ENCODE measurements around the gene ATP8A2.

ATP8A2 gene

GRCh38 chr13:25844559-25845434 lies 473.0 kb downstream of the ATP8A2 start:
- Histone ChIP-seq H3K4me3 (ENCODE audit: insufficient read length, low read depth) (no peak overlapping the region), H3K9me3 (ENCODE audit: insufficient read depth, low read length) (no peaks in the 10 kb centered on the region), H3K4me1 (ENCODE audit: insufficient read depth, insufficient read length) (no peaks in the 10 kb centered on the region), H3K9ac (ENCODE audit: insufficient read length, low read depth) (no peak overlapping the region), H3K36me3 (ENCODE audit: insufficient read depth, insufficient read length, low read length) (no peaks in the 10 kb centered on the region), H3K27me3 (ENCODE audit: insufficient read depth, insufficient read length) (no peaks in the 10 kb centered on the region)
- TF ChIP-seq YY1 (IDR thresholded peaks at IDR 0.05; ENCODE audit: insufficient read depth, insufficient read length) (no peak), ZNF274 (IDR thresholded peaks at IDR 0.05; ENCODE audit: low read depth, low read length) (no peak), SUZ12 (IDR thresholded peaks at IDR 0.05; ENCODE audit: extremely low read depth, insufficient read depth, insufficient read length) (no peak)
- no peak for DNase-seq (ENCODE audit: low read depth, low spot score)

GRCh38 chr13:25846222-25846984 lies 474.6 kb downstream of the ATP8A2 start:
- H3K4me1 ChIP-seq (ENCODE audit: insufficient read depth, insufficient read length) = no peaks in the 10 kb centered on the region
- DNase-seq (ENCODE audit: low read depth, low spot score) = no peak
- no peak for TF ChIP-seq SUZ12 (IDR thresholded peaks at IDR 0.05; ENCODE audit: extremely low read depth, insufficient read depth, insufficient read length)
- no peak for TF ChIP-seq ZNF274 (IDR thresholded peaks at IDR 0.05; ENCODE audit: low read depth, low read length)
- TF ChIP-seq YY1 (IDR thresholded peaks at IDR 0.05; ENCODE audit: insufficient read depth, insufficient read length) = no peak
- H3K36me3 ChIP-seq (ENCODE audit: insufficient read depth, insufficient read length, low read length) = no peaks in the 10 kb centered on the region
- no peak overlapping the region for H3K9ac ChIP-seq (ENCODE audit: insufficient read length, low read depth)
- no peaks in the 10 kb centered on the region for H3K9me3 ChIP-seq (ENCODE audit: insufficient read depth, low read length)
- no peaks in the 10 kb centered on the region for H3K27me3 ChIP-seq (ENCODE audit: insufficient read depth, insufficient read length)
- no peak overlapping the region for H3K4me3 ChIP-seq (ENCODE audit: insufficient read length, low read depth)

GRCh38 chr13:25847145-25847544 lies 475.4 kb downstream of the ATP8A2 start:
- Histone ChIP-seq H3K9me3 (ENCODE audit: insufficient read depth, low read length) (no peaks in the 10 kb centered on the region), H3K4me1 (ENCODE audit: insufficient read depth, insufficient read length) (no peaks in the 10 kb centered on the region), H3K4me3 (ENCODE audit: insufficient read length, low read depth) (no peak overlapping the region), H3K36me3 (ENCODE audit: insufficient read depth, insufficient read length, low read length) (no peaks in the 10 kb centered on the region), H3K27me3 (ENCODE audit: insufficient read depth, insufficient read length) (no peaks in the 10 kb centered on the region), H3K9ac (ENCODE audit: insufficient read length, low read depth) (no peak overlapping the region)
- TF ChIP-seq ZNF274 (IDR thresholded peaks at IDR 0.05; ENCODE audit: low read depth, low read length) = no peak
- no peak for TF ChIP-seq SUZ12 (IDR thresholded peaks at IDR 0.05; ENCODE audit: extremely low read depth, insufficient read depth, insufficient read length)
- DNase-seq (ENCODE audit: low read depth, low spot score) = no peak

GRCh38 chr13:25847635-25848626 lies 476.2 kb downstream of the ATP8A2 start:
- DNase-seq (ENCODE audit: low read depth, low spot score) = no peak
- no peaks in the 10 kb centered on the region for H3K9me3 ChIP-seq (ENCODE audit: insufficient read depth, low read length)
- no peaks in the 10 kb centered on the region for H3K27me3 ChIP-seq (ENCODE audit: insufficient read depth, insufficient read length)
- H3K36me3 ChIP-seq (ENCODE audit: insufficient read depth, insufficient read length, low read length) = no peaks in the 10 kb centered on the region
- no peaks in the 10 kb centered on the region for H3K4me1 ChIP-seq (ENCODE audit: insufficient read depth, insufficient read length)
- H3K9ac ChIP-seq (ENCODE audit: insufficient read length, low read depth) = no peak overlapping the region
- TF ChIP-seq SUZ12 (IDR thresholded peaks at IDR 0.05; ENCODE audit: extremely low read depth, insufficient read depth, insufficient read length) = no peak
- no peak overlapping the region for H3K4me3 ChIP-seq (ENCODE audit: insufficient read length, low read depth)

GRCh38 chr13:25848812-25849745 lies 477.3 kb downstream of the ATP8A2 start:
- Histone ChIP-seq H3K9me3 (ENCODE audit: insufficient read depth, low read length) (no peaks in the 10 kb centered on the region), H3K4me1 (ENCODE audit: insufficient read depth, insufficient read length) (no peaks in the 10 kb centered on the region), H3K27me3 (ENCODE audit: insufficient read depth, insufficient read length) (no peaks in the 10 kb centered on the region), H3K36me3 (ENCODE audit: insufficient read depth, insufficient read length, low read length) (no peaks in the 10 kb centered on the region), H3K9ac (ENCODE audit: insufficient read length, low read depth) (no peak overlapping the region), H3K4me3 (ENCODE audit: insufficient read length, low read depth) (no peak overlapping the region)
- no peak for TF ChIP-seq YY1 (IDR thresholded peaks at IDR 0.05; ENCODE audit: insufficient read depth, insufficient read length)
- TF ChIP-seq ZNF274 (IDR thresholded peaks at IDR 0.05; ENCODE audit: low read depth, low read length) = no peak
- TF ChIP-seq SUZ12 (IDR thresholded peaks at IDR 0.05; ENCODE audit: extremely low read depth, insufficient read depth, insufficient read length) = no peak
- no peak for DNase-seq (ENCODE audit: low read depth, low spot score)

GRCh38 chr13:25857830-25858229 lies 486.1 kb downstream of the ATP8A2 start:
- Histone ChIP-seq H3K36me3 (ENCODE audit: insufficient read depth, insufficient read length, low read length) (no peaks in the 10 kb centered on the region), H3K9me3 (ENCODE audit: insufficient read depth, low read length) (no peaks in the 10 kb centered on the region), H3K27me3 (ENCODE audit: insufficient read depth, insufficient read length) (no peaks in the 10 kb centered on the region), H3K4me3 (ENCODE audit: insufficient read length, low read depth) (no peak overlapping the region), H3K9ac (ENCODE audit: insufficient read length, low read depth) (no peak overlapping the region), H3K4me1 (ENCODE audit: insufficient read depth, insufficient read length) (no peaks in the 10 kb centered on the region)
- no peak for DNase-seq (ENCODE audit: low read depth, low spot score)
- TF ChIP-seq YY1 (IDR thresholded peaks at IDR 0.05; ENCODE audit: insufficient read depth, insufficient read length) (no peak), SUZ12 (IDR thresholded peaks at IDR 0.05; ENCODE audit: extremely low read depth, insufficient read depth, insufficient read length) (no peak), ZNF274 (IDR thresholded peaks at IDR 0.05; ENCODE audit: low read depth, low read length) (no peak)

Data from NT2/D1 (cell line).